ENCODE results near the gene MED22. TPM values are rescaled to one million over a fixed set of nuclear protein-coding genes. Genes with fewer than 3 reads are reported as not detected.

The MED22 gene
- total RNA-seq, 1 experiment from 2014 or later = 19.3 TPM

- DNase-seq (ENCODE audit: low read depth, low spot score) = no peak
- in situ Hi-C loops (cut with HindIII; ENCODE audit: low pct_unique_long_range_greater_than_20kb, low sequenced_read_pairs) = no loop called here
Observed at GRCh38 chr9:133362359-133363044, 14.6 kb upstream of the MED22 start.

DNA sequence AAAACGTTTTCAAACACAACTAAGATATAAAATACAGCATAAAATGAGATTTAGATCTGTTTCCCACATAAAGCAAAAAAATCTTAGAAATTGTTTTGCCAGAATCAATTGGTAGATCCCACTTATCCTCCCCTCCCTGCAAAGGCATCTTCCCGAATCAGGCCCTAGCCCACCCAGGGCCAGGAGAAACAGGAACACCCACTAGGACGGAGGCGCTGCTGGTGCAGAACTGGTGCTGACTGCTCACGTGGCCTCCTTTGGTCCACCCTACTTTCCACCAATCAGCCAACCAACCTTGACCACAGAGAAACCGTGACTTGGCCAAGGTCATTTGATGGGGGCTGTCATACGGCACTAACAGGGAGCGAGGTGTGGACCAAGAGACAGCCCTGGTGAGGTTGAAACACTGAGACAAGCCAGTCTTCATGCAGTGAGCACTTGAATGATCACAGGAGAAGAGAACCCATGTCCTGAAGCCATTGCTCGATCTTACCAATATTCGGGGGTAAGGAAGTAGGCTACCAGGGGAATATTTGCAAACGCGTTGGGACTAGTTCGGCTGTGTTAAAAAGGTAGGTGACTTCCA lies 13.7 kb upstream of the MED22 start:
- in situ Hi-C loops (cut with HindIII; ENCODE audit: low pct_unique_long_range_greater_than_20kb, low sequenced_read_pairs) = no loop called here
- no peak for DNase-seq (ENCODE audit: low read depth, low spot score)

GRCh38 chr9:133360400-133361393 lies 12.8 kb upstream of the MED22 start:
- in situ Hi-C loops (cut with HindIII; ENCODE audit: low pct_unique_long_range_greater_than_20kb, low sequenced_read_pairs) = no loop called here

GRCh38 chr9:133359399-133360175 lies 11.7 kb upstream of the MED22 start:
- in situ Hi-C loops (cut with HindIII; ENCODE audit: low pct_unique_long_range_greater_than_20kb, low sequenced_read_pairs) = no loop called here
- DNase-seq (ENCODE audit: low read depth, low spot score) = peak; percentile 66

More at GRCh38 chr9:133360400-133361393, 12.8 kb upstream of the MED22 start:
- no peak for DNase-seq (ENCODE audit: low read depth, low spot score)

DNA sequence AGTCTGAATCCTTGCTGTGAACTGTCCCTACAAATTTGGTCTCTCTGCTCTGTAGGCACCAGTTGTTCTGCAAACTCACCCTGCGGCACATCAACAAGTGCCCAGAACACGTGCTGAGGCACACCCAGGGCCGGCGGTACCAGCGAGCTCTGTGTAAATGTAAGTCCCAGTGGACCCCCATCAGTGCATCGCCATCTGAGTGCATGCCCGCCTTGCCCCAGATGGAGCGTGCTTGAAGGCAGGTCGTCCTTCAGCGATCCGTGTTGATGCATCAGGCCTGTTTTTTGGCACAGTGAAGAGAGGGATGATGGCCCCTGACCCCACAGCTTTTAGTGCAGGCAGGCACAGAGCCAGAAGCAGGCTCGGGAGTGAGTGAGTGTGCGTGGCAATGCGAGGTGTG lies 9.7 kb upstream of the MED22 start:
- in situ Hi-C loops (cut with HindIII; ENCODE audit: low pct_unique_long_range_greater_than_20kb, low sequenced_read_pairs) = no loop called here
- no peak for DNase-seq (ENCODE audit: low read depth, low spot score)

GRCh38 chr9:133356391-133357091 lies 8.6 kb upstream of the MED22 start, which contains the start of the genes SURF1 and SURF2:
TSS of gene SURF1 (minus strand) at chr9:133356487. CDS start at chr9:133356453, 34 bp downstream.
TSS of gene SURF2 (plus strand) at chr9:133356550. CDS start at chr9:133356593, 43 bp downstream.
- in situ Hi-C loops (cut with HindIII; ENCODE audit: low pct_unique_long_range_greater_than_20kb, low sequenced_read_pairs) = no loop called here

DNA sequence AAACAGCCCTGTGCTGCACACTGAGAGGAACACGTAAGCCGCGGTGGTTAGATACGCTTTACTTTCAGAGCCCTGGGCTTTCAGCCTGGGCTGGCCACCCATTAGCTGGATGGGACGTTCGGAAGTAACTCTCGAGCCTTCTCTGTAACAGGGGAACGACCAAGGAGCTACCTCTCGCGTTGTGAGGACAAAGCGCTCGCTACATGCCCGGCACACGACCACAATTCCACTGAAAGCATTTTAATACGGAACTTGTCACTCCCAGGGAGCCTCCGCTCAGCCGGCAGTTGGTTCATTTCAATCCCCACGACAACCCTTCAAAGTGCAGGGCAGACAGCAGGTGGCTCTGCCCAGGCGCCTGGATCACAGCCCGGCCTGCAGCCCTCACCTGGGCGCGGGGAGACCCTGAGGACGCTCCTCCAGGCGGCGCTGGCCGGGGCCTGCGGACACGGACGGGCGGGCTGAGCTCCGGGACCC lies 8.0 kb upstream of the MED22 start:
- in situ Hi-C loops (cut with HindIII; ENCODE audit: low pct_unique_long_range_greater_than_20kb, low sequenced_read_pairs) = no loop called here
- no peak for DNase-seq (ENCODE audit: low read depth, low spot score)

More at GRCh38 chr9:133356391-133357091, 8.6 kb upstream of the MED22 start, which contains the start of the genes SURF1 and SURF2:
- peak; percentile 83 for DNase-seq (ENCODE audit: low read depth, low spot score)

- no peak for DNase-seq (ENCODE audit: low read depth, low spot score)
- in situ Hi-C loops (cut with HindIII; ENCODE audit: low pct_unique_long_range_greater_than_20kb, low sequenced_read_pairs) = no loop called here
Observed at GRCh38 chr9:133354766-133355165, 6.8 kb upstream of the MED22 start.

GRCh38 chr9:133353548-133353947 lies 5.6 kb upstream of the MED22 start:
- in situ Hi-C loops (cut with HindIII; ENCODE audit: low pct_unique_long_range_greater_than_20kb, low sequenced_read_pairs) = no loop called here
- DNase-seq (ENCODE audit: low read depth, low spot score) = no peak

GRCh38 chr9:133352635-133353340 lies 4.9 kb upstream of the MED22 start:
- DNase-seq (ENCODE audit: low read depth, low spot score) = no peak
- in situ Hi-C loops (cut with HindIII; ENCODE audit: low pct_unique_long_range_greater_than_20kb, low sequenced_read_pairs) = no loop called here

- DNase-seq (ENCODE audit: low read depth, low spot score) = peak; percentile 91
- in situ Hi-C loops (cut with HindIII; ENCODE audit: low pct_unique_long_range_greater_than_20kb, low sequenced_read_pairs) = no loop called here
Observed at GRCh38 chr9:133351908-133352634, 4.1 kb upstream of the MED22 start.

GRCh38 chr9:133351526-133351907 lies 3.6 kb upstream of the MED22 start:
- no peak for DNase-seq (ENCODE audit: low read depth, low spot score)
- in situ Hi-C loops (cut with HindIII; ENCODE audit: low pct_unique_long_range_greater_than_20kb, low sequenced_read_pairs) = no loop called here

GRCh38 chr9:133349965-133350616 lies 2.2 kb upstream of the MED22 start:
- no peak for DNase-seq (ENCODE audit: low read depth, low spot score)
- in situ Hi-C loops (cut with HindIII; ENCODE audit: low pct_unique_long_range_greater_than_20kb, low sequenced_read_pairs) = no loop called here

GRCh38 chr9:133348718-133349573 lies 1.0 kb upstream of the MED22 start:
- in situ Hi-C loops (cut with HindIII; ENCODE audit: low pct_unique_long_range_greater_than_20kb, low sequenced_read_pairs) = no loop called here
- no peak for DNase-seq (ENCODE audit: low read depth, low spot score)
